Breast epithelium (tissue), 4 donors: ENCODE measurements around the gene FCF1. TPM values are rescaled to one million over a fixed set of nuclear protein-coding genes. Genes with fewer than 3 reads are reported as not detected.

Experiments used
- DNase-seq, 2 donors: peaks; one replicate each; pipeline ENCODE4 v3.0.0-alpha.2; 2019; ENCODE audit warnings: low spot score in 2 of 2
- H3K27ac ChIP-seq, 2 donors: fragments of 200-600 bp; sonication (generic) in 1 of 2; one replicate each; pipeline ENCODE4 v1.5.1; 2016 to 2019; ENCODE audit warnings: mild to moderate bottlenecking in 1 of 2
- H3K27me3 ChIP-seq, 2 donors: fragments of 200-600 bp; sonication (generic) in 1 of 2; one replicate each; pipeline versions ENCODE4 v1.5.1 to v1.6.0; 2017 to 2019; ENCODE audit warnings: control low read depth in 1 of 2, mild to moderate bottlenecking in 1 of 2
- H3K36me3 ChIP-seq: fragments of 200-600 bp; one replicate; pipeline ENCODE4 v1.5.1; 2019
- H3K4me1 ChIP-seq, 2 donors: fragments of 200-600 bp; sonication (generic); one replicate each; pipeline ENCODE4 v1.5.1; 2016 to 2019; ENCODE audit warnings: control low read depth in 1 of 2
- H3K4me3 ChIP-seq, 3 donors: fragments of 200-600 bp; sonication (generic); 1 replicate in 2 of 3; 2 replicates in 1 of 3; pipeline ENCODE4 v1.5.1; 2016 to 2019; ENCODE audit warnings: mild to moderate bottlenecking in 3 of 3, moderate library complexity in 2 of 3
- H3K9me3 ChIP-seq, 2 donors: fragments of 200-600 bp; sonication (generic) in 1 of 2; one replicate each; pipeline ENCODE4 v1.5.1; 2016 to 2019; ENCODE audit warnings: control low read depth in 1 of 2
- POLR2A ChIP-seq: fragments of 450-650 bp; IDR thresholded peaks from one replicate; pipeline ENCODE4 v1.6.1; 2016; ENCODE audit warnings: antibody characterized with exemption, mild to moderate bottlenecking, moderate library complexity
- POLR2AphosphoS5 ChIP-seq, 3 donors: sonication (generic); formaldehyde crosslinking; IDR thresholded peaks; one replicate each; pipeline ENCODE4 v1.6.1; 2017; ENCODE audit warnings: antibody characterized with exemption in 3 of 3
- intact Hi-C: fragments of 100-400 bp; cut with DNase I; formaldehyde crosslinking; loops from one replicate; pipeline ENCODE4 v1.15.1; 2023; ENCODE audit warnings: low total_unique reads
- total RNA-seq, 3 donors: library from RNA; depleted of rRNA; stranded (reverse); fragments of >200 nt; gene quantifications; one replicate each; pipeline ENCODE4 v1.1.0, GENCODE V29; 2016
- TF ChIP-seq, protein P1 (sequence below), 3 donors: fragments of 450-650 bp; IDR thresholded peaks; one replicate each; pipeline ENCODE4 v1.5.1; 2016 to 2017; ENCODE audit warnings: antibody characterized with exemption in 3 of 3, mild to moderate bottlenecking in 3 of 3, moderate library complexity in 3 of 3

FCF1 gene
- total RNA-seq, 3 donors from 2014 or later = 29.4 to 34.6 (median 33.8) TPM

DNA sequence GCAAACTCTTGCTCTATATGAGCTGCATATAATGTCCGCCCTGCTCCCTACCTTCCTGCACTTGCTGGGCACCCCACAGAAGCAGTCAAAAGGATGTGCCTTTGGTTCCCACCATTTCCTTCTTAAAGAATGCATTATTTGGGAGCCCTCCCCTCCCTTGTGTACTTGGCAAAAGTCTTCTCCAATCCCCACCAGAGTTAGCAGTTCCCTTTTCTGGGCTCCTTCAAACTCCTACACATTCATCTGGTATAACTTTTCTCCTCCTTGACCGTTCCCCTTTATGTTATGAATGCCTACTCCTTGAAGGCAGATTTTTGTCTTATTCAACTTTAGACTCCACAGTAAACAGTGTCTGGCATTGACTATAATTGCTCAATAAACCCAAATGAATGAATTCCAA lies 27.9 kb upstream of the FCF1 start:
- Histone ChIP-seq H3K27me3 (no peaks in the 10 kb centered on the region), H3K9me3 (no peaks in the 10 kb centered on the region), H3K4me1 (no peaks in the 10 kb centered on the region), H3K27ac (no peak overlapping the region), H3K4me3 (no peak overlapping the region), H3K36me3 (no peaks in the 10 kb centered on the region)
- DNase-seq = no peak
- TF ChIP-seq POLR2AphosphoS5 (IDR thresholded peaks at IDR 0.05) (no peak), POLR2A (no peak)
- TF ChIP-seq, protein P1, sequence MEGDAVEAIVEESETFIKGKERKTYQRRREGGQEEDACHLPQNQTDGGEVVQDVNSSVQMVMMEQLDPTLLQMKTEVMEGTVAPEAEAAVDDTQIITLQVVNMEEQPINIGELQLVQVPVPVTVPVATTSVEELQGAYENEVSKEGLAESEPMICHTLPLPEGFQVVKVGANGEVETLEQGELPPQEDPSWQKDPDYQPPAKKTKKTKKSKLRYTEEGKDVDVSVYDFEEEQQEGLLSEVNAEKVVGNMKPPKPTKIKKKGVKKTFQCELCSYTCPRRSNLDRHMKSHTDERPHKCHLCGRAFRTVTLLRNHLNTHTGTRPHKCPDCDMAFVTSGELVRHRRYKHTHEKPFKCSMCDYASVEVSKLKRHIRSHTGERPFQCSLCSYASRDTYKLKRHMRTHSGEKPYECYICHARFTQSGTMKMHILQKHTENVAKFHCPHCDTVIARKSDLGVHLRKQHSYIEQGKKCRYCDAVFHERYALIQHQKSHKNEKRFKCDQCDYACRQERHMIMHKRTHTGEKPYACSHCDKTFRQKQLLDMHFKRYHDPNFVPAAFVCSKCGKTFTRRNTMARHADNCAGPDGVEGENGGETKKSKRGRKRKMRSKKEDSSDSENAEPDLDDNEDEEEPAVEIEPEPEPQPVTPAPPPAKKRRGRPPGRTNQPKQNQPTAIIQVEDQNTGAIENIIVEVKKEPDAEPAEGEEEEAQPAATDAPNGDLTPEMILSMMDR (IDR thresholded peaks at IDR 0.05) = no peak
- intact Hi-C loops = no loop called here

DNA sequence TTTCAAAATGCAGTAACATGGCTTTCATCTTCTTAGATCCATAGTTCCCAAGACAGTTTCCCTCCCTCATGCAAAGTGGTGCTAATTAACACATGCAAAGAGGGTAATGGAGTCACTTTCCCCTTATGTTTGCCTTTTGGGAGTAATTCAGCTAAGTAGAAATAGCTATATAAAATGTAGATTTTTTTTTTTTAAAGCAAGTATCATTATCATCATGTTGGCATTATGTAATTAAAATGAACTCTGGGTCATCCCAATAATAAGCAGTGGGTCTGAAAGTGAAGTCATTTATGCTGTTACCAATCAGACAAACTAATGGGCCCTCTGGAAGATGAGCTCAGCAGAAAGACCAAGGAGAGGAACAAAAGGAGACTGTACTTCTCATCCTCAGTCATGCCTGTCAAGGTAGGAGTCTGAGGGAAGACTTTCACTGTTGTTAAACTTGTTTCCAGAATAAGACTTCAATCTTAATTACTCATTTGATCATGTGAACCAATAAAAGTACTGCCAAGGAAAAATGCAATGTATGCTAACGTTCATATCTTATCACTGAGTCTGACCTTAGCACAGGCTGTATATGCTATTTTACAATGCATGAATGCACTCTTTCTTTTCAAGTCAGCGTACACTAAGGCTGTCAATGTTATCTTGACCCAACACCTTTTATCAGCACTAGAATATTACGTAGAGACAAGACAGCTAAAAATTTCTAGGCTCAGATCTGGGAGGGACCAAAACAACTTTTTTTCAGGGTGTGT lies 26.8 kb upstream of the FCF1 start:
- H3K9me3 ChIP-seq = no peaks in the 10 kb centered on the region
- intact Hi-C loops = no loop called here
- no peaks in the 10 kb centered on the region for H3K27me3 ChIP-seq
- H3K27ac ChIP-seq = no peak overlapping the region
- no peaks in the 10 kb centered on the region for H3K4me1 ChIP-seq
- no peak overlapping the region for H3K4me3 ChIP-seq
- DNase-seq = no peak
- TF ChIP-seq, protein P1 (IDR thresholded peaks at IDR 0.05) = no peak
- TF ChIP-seq POLR2AphosphoS5 (IDR thresholded peaks at IDR 0.05) (no peak), POLR2A (no peak)
- no peaks in the 10 kb centered on the region for H3K36me3 ChIP-seq

DNA sequence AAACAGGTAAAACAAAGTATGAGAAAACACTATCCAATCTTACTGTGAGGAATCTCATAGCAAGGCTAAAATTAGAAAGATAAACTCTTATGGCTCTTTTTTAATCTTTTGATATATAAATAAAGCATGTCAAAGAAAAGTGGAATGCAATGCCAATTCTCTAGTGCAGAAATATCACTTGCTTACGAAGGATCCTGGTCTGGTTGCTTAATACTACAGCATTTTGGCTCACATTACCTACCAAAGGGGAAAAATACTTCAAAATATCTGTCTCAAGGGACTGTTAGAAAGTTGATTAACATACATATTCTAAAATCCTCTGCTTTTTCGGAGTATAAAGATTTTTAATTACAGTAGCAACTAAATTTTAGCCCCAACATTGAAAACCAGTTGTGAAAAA lies 21.5 kb upstream of the FCF1 start:
- H3K27me3 ChIP-seq = no peaks in the 10 kb centered on the region
- intact Hi-C loops = no loop called here
- H3K4me3 ChIP-seq = no peak overlapping the region
- H3K4me1 ChIP-seq = no peaks in the 10 kb centered on the region
- DNase-seq = no peak
- H3K27ac ChIP-seq = no peak overlapping the region
- TF ChIP-seq POLR2A (no peak), POLR2AphosphoS5 (IDR thresholded peaks at IDR 0.05) (no peak)
- TF ChIP-seq, protein P1 (IDR thresholded peaks at IDR 0.05) = no peak
- no peaks in the 10 kb centered on the region for H3K36me3 ChIP-seq
- no peaks in the 10 kb centered on the region for H3K9me3 ChIP-seq

DNA sequence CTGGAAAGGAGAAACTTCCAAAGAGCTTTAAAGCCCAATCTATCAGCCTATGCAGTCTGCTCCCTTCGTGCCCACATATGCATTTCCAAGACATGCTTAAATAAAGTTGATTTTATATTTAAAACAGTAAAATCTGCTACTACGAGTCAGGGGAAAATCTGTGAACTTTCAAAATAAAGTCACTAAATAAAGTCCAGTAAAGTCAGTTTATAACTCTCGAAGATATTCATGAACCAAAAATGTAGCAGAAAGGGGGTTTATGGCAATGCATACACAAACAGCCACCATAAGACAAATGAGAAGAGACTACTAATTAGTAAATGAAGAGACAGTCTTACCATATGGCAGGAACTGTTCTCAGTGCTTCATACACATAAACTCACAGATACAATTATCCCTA lies 19.8 kb upstream of the FCF1 start:
- TF ChIP-seq POLR2A = no peak
- TF ChIP-seq POLR2AphosphoS5 (IDR thresholded peaks at IDR 0.05) = no peak
- TF ChIP-seq, protein P1 (IDR thresholded peaks at IDR 0.05) = no peak

DNA sequence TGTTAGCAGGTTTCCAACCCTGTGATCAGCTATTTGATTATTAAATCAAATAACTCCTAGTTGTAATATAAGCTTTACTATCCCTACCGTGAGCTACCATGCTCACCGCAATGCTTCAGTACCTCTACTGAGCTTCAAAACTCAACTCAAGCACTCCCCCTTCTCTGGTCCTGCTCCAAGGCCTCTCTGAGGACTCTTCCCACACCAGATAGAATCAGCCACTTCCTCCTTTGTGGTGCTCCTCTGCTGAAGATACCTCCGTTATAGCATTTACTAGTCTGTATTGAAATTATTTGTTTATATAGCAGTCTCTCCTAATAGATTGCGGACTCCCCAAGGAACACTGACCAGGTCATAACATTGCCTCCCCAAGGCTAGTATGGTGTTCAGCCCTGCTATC lies 17.5 kb upstream of the FCF1 start:
- TF ChIP-seq POLR2AphosphoS5 (IDR thresholded peaks at IDR 0.05) = no peak
- no peak for TF ChIP-seq POLR2A
- TF ChIP-seq, protein P1 (IDR thresholded peaks at IDR 0.05) = no peak
- Histone ChIP-seq H3K27me3 (no peaks in the 10 kb centered on the region), H3K4me1 (no peaks in the 10 kb centered on the region), H3K4me3 (no peak overlapping the region), H3K9me3 (no peaks in the 10 kb centered on the region), H3K27ac (no peak overlapping the region), H3K36me3 (no peaks in the 10 kb centered on the region)
- intact Hi-C loops = no loop called here
- DNase-seq = no peak

More for the DNA sequence above, 19.8 kb upstream of the FCF1 start:
- no peaks in the 10 kb centered on the region for H3K4me1 ChIP-seq
- no peaks in the 10 kb centered on the region for H3K36me3 ChIP-seq
- H3K27ac ChIP-seq = no peak overlapping the region
- H3K27me3 ChIP-seq = no peaks in the 10 kb centered on the region
- intact Hi-C loops = no loop called here
- no peak for DNase-seq
- no peak overlapping the region for H3K4me3 ChIP-seq
- no peaks in the 10 kb centered on the region for H3K9me3 ChIP-seq
